ENCODE measurements around the gene RAMP1.
"Not testable (repeated sequence)": the region's sequence is repeated elsewhere in the genome, so short reads cannot be mapped to it uniquely, and the experiment has no call there.

The RAMP1 gene

DNA sequence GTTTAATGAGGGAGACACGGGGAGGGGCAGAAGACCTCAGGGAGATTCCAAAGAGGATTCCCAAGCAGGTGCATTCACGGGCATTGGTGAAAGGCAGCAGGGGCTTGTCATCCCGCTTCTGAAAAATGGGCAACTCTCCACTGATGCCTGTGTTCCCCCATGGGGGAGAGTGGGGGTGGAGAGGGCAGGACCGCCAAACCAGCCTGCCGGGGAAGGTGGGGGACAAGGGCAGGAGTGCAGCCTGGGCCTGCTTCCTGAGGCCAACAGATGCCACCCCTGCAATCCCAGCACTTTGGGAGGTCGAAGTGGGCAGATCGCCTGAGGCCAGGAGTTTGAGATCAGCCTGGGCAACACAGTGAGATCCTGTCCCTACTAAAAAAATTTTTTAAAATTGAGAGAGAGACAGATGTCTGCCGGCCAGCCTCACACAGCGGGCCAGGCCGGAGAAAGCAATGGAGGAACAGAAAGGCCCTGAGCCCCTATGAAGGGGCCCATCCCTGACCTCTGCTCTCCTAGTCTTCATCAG lies 62.6 kb downstream of the RAMP1 start:
- DNase-seq = no peak

GRCh38 chr2:237922641-237923361 lies 63.4 kb downstream of the RAMP1 start:
- DNase-seq = no peak

GRCh38 chr2:237923481-237924163 lies 64.2 kb downstream of the RAMP1 start:
- DNase-seq = no peak

GRCh38 chr2:237924164-237924534 lies 64.7 kb downstream of the RAMP1 start:
- DNase-seq = no peak

DNA sequence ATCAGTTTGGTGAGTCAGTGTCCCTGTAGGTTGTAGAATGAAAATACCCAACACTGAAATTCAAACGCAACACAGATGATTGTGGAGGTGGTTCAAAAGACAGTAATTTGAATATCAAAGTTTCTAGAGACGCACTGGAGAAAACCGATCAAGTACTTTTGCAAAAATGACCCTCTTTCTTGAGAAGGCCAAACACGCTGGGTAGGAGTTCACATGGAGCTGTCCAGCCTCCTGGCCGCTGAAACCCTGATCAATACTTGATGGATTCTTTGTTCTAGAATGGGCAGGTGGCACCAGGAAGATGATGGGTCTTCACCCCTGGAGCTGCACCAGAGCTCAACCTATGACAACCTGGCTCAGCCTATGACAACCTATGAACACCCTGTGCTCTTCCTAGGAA lies 67.7 kb downstream of the RAMP1 start:
- DNase-seq = no peak

DNA sequence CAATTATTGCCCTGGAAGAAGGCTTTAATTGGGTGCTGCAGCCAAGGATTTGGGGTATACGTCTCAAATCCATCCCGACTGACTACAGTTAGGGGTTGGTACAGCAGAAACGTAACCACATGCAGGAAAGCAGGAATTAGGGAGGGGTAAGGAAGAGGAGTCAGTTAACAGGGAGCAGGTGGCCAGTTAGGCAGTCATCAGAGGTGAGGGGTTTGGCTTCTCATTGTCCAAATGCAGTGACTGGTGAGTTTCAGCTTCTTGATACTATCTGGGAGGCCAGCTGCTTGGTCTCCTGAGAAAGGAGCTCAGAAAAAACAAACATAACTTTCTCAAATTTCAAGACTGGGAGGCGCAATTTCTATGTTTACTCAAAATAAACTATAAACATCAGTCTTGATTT lies 68.6 kb downstream of the RAMP1 start:
- DNase-seq = no peak

- no peak for DNase-seq
Observed at GRCh38 chr2:237929979-237930378, 70.6 kb downstream of the RAMP1 start.

- DNase-seq = no peak
Observed at GRCh38 chr2:237931205-237931721, 71.8 kb downstream of the RAMP1 start.

DNA sequence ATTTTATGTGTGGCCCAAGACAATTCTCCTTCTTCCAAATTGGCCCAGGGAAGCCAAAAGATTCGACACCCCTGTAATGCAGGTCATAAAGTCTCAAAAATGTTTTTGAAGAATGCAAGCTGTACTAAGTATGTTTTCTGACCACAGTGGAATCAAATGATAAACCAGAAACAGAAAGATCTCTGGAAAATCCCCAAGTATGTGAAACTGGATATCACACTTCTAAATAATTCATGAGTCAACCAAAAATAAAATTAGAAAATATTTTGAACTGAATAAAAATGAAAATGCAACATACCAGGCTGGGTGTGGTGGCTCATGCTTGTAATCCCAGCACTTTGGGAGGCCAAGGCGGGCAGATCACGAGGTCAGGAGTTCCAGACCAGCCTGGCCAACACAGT lies 73.3 kb downstream of the RAMP1 start:
- DNase-seq = no peak

GRCh38 chr2:237934186-237934585 lies 74.8 kb downstream of the RAMP1 start:
- no peak for DNase-seq

DNA sequence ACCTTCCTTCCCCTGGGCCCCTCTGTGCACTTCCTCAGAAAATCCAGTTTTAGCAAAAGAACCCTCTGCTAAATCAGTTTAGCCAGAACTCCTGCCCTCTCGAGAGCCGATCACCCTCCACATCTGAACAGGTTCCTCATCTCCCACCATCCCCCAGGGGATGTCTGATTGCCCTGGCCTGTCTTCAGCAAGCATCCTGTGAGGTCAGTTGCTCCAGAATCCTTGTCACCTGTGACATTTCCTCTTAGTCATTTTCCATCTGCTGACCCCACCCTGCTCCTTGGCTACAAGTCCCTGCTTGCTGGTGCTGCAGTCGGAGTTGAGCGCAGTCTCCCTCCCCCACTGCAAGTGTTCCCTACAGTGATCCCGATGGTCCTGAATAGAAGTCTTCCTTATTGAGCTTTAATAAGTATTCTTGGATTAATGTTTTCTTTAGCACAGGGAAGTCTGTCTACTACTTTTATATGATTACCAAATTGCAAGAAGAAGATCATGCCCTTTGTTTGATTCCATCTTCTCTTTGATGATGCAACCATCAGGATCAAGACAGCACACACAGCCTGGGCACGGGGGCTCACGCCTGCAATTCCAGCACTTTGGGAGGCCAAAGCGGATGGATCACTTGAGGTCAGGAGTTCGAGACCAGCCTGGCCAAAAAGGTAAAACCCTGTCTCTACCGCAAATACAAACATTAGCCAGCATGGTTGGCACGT lies 76.5 kb downstream of the RAMP1 start:
- DNase-seq = no peak

- peak; percentile 17 for DNase-seq
Observed at GRCh38 chr2:237939251-237939650, 79.8 kb downstream of the RAMP1 start.

DNA sequence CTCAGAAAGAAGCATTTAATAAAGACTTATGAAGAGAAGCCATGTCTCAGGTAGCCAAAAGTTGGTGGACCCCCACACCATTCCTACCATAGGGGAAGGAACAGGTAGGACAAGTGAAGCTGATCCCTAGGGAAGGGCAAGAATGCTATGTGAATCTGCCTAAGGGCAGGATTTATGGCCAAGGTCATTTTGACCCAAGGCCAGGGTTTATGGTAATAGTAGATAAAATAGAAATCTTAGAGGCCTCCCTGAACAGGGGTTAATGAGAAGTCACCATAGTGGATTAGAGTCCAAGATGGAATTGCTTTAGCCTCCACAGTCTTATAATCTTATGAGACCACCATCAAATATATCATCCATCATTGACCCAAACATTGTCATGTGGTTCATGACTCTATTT lies 81.4 kb downstream of the RAMP1 start:
- DNase-seq = no peak

- no peak for DNase-seq
Observed at GRCh38 chr2:237941239-237941638, 81.8 kb downstream of the RAMP1 start.

DNA sequence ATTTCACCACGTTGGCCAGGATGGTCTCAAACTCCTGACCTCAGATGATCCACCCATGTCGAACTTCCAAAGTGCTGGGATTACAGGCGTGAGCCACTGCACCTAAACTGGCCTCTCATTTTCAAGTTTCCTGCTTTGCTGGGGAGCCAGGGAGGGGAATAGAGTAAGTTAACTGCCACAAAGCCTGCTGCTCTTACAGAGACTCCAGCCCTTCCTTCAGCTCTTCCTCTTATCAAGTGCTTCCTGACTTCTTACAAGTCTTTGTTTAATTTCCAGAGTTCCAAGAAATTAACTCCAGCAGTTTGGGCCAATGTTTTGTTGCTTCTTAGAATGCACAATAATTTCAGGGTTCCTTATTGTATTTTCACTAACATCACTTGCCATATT lies 83.1 kb downstream of the RAMP1 start:
- no peak for DNase-seq

DNA sequence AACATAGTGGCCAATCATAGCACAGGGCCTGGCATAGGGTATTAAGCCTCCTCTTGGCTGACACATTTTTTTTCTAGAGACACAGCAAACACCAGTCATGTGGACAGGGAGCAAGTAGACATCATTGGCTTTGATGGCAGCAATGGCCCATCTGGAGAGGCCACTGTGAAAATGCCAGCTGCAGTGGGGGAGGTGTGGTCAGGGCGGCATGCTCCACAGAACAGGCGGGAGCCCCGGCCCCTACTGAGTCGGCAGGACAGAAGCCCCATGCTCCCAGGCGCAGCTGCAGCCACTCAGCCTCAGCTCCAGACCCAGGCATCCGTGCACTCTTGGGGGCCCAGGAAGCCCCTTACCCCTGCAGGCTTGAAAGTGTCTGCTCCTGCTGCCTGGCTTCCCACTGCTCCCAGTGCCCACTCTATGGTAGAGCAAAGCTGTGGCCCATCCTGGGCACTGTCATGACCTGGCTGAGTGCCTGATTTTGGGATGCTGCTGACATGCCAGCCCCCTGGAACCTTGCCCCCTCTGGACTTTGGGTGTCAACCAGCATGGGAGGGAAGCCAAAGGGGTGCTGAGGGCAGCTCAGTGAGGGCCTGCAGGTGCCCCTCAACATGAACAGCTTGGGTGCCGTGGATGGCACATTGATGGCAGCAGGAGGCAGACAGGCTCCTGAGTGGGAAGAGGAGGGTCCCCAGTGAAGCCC lies 84.1 kb downstream of the RAMP1 start:
- no peak for DNase-seq

DNA sequence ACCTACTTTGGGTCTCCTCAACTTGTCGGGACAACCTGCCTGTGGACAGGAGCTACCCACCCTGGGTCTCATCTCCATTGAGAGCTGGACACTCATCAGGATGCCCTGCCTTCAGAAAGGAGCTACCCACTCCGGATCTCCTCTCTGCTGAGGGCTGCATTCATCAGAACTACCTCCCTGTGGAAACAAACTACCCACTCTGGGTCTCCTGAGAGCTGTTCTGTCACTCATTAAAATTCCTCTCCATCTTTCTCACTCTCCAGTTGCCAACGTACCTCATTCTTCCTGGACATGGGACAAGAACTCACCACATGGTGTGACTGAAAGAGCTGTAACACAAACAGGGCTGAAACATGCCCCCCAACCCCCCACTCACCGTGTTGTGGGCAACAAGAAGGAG lies 84.9 kb downstream of the RAMP1 start:
- DNase-seq = no peak

- no peak for DNase-seq
Observed at GRCh38 chr2:237946423-237946822, 87.0 kb downstream of the RAMP1 start.

DNA sequence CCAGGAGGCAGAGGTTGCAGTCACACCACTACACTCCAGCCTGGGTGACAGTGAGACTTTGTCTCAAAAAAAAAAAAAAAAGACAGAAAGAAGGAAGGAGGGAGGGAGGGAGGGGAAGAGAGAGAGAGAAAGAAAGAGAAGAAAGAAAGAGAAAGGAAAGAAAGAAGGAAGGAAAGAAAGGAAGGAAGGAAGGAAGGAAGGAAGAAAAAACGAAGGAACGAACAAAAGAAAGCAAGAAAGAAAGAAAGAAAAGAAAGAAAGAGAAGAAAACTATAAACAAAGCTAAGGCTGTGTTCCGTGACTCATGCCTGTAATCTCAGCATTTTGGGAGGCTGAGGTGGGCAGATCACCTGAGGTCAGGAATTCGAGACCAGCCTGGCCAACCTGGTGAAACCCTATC lies 91.9 kb downstream of the RAMP1 start:
- DNase-seq = not testable (repeated sequence)

GRCh38 chr2:237951878-237952277 lies 92.5 kb downstream of the RAMP1 start:
- no peak for DNase-seq

- DNase-seq = no peak
Observed at GRCh38 chr2:237952851-237953250, 93.4 kb downstream of the RAMP1 start.

GRCh38 chr2:237955640-237956401 lies 96.4 kb downstream of the RAMP1 start:
- DNase-seq = no peak

Data from DMS 273 treated with DMSO at 0.1 percent for 48 hours (cell line).